CD4-positive, alpha-beta T cell treated with Interleukin-10 for 1 hour (primary cell): ENCODE measurements around the gene C10orf90.

Source experiments
- DNase-seq: peaks from one replicate; pipeline ENCODE4 v3.0.0-alpha.2; 2020

C10orf90 gene

GRCh38 chr10:126409821-126410220 is 260.7 kb downstream of the C10orf90 start:
- no peak for DNase-seq

- no peak for DNase-seq
Measured at GRCh38 chr10:126408953-126409641, 261.4 kb downstream of the C10orf90 start.

GRCh38 chr10:126407831-126408230 is 262.7 kb downstream of the C10orf90 start:
- DNase-seq: no peak

DNA sequence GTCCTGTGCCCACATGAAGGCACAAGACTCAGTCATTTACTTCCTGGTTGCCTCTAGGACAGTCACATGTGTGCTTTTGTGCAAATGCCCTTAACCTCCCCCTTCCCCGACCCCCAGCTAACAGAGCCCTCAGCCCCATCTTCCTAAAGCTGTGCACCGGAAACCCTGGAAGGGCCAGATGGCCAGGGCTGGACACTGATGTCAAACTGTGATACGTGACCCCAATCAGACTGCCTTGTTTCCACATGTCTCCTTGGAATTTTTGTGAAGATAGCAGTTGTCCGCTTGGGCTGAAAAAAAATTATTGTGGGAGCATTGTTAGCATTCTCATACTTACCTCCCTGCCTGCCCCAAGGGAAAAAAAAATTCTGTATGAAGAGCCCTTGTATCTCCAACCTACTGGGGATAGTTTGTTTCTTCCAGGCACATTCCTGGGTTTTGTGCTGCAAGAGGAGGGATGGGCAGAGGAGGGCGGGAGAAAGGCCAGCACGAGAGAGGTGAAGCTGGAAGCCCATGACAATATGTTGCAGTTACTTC is 265.2 kb downstream of the C10orf90 start:
- no peak for DNase-seq

DNA sequence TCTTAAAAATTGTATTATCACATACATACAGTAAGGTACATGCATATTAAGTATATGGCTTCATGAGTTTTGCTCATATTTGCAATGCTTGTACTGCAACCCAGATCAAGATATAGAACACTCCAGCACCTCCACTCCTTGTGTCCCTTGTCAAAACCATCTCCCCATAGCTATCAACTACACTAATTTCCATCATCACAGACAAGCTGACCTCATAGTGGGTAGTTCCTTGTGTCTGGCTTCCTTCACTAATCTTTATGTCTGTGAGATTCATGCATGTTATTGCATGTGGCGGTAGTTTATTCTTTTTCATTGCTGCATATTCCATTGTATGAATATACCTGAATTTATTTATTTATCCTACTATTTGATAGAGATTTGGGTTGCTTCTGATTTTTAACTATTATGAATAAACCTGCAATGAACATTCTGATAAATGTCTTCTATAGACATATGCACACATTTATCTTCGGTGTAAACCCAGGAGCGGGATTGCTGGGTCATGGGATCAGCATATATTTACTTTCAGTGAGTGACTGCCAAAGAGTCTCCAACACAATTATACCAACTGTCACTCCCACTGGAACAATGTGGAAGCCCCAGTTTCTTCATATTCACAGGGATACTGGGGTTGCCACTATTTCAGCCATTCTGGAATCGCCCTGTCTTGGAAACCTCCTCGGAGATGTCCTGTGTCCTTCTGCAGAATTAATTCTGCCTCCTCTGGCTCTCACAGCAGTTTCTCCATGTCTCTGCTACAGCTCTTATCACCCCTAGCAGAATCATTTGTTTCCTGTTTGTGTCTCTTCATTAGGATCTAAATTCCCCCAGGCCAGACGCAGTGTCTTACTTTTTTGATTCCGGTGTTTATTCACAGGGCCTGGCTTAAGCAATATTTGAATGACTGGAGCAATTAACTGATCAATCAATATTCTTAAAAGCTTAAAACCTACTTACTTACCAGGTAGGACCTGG is 267.5 kb downstream of the C10orf90 start:
- DNase-seq: no peak

DNA sequence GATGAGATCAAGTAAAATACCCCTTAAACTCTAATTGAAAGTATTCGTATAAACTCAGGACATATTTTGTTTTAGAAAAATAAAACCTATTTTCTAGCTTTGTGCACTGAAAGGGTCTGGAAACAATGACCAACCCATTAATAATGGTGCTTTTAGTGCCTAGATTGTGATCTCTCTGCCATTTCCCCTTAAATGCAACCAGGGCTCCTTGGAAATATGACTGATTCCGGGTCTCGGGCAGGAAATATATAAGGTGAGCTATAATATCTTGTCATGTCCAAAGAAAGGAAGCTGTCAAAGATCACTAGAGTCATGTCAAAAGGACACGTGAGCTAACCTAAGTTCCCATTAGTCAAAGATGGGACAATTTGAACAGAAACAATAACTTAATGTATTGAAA is 269.9 kb downstream of the C10orf90 start:
- DNase-seq: no peak

DNA sequence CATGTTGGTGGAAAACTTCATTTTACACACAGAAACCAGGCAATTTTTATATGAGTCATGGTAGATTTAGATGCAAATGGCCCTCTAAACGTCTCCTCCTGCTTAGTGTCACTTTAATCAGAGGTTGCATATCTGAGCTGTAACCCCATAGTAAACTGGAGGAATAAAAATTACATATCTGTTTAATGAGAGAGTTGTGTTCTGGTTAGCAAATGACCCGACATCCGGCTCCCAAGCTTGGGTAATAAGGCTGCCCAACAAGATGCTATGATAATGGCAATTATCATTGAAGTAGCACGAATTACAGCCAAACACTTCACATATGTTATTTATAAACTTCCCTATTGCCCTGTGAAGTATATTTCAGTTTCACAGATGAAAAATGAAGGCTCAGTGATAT is 271.6 kb downstream of the C10orf90 start:
- no peak for DNase-seq

- DNase-seq: no peak
Measured at GRCh38 chr10:126398383-126398743, 272.1 kb downstream of the C10orf90 start.

DNA sequence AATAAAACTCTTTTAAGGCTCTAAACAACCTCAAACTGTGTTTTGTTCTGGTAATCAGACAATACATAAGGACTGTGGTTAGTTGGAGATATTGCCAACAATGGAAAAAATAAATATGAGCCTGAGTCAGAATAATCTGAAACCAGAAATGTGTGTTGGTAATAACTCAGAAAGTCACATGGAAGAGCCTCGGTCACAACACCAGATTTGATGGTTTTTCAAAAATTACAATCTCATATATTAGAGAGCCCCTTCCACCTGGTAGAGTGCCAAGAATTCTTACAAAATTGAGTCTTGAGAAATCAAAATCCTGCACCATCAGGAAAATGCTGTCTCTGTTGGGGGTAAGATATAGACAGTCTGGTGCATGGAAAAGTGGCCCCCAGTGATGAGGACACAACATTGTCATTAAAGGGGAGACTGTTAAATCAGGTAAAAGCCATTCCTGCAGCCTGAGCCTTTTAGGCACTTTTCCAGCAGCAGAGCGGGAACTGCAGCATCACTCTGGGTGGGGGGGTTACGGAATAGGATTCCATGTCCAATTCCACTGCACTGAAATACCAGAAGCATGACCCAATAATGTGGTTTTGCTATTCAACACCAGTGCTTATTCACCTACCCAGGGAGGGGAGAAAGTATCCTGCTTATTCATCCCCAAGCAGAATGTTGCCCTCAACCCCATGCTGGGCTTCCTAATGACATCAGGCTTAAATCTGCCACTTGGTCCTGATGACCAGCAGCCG is 272.7 kb downstream of the C10orf90 start:
- DNase-seq: no peak

GRCh38 chr10:126397156-126397555 is 273.3 kb downstream of the C10orf90 start:
- no peak for DNase-seq

DNA sequence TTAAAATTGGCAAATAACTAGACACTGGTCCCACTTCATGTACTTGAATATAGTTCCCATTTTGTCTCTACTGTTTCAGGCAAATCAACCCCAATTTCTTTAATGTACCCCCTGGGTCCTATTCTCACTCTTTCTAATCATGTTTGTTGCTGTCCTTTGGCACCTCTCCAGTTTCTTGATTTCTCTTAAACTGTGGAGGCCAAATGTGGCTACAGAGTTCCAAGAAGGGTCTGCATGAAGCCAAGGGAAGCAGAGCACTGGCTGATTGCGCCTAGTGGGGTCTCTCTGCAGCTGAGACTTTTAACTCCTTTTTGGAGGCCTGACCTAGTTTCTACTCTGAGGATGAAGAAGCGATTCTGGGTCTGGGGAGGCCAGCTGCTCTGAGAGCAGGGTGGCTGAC is 275.5 kb downstream of the C10orf90 start:
- DNase-seq: no peak

GRCh38 chr10:126393076-126393475 is 277.4 kb downstream of the C10orf90 start:
- no peak for DNase-seq

DNA sequence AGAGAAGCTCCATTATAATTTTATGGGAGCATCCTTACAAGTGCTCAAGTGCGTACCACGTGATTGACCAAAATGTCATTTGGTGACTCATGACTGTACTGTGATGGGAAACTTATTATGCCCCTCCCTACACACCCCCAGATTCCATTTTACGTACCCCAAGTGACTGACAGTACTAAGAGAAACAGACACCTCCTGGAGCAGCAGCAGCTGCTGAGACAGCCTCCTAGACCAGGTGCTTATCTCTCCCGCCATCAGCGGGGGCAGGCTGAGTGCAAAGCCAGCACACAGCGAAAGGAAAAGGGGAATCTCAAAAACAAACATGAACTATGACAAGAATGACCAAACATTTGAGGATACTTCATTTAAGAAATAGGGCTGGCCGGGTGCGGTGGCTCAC is 278.0 kb downstream of the C10orf90 start:
- no peak for DNase-seq

DNA sequence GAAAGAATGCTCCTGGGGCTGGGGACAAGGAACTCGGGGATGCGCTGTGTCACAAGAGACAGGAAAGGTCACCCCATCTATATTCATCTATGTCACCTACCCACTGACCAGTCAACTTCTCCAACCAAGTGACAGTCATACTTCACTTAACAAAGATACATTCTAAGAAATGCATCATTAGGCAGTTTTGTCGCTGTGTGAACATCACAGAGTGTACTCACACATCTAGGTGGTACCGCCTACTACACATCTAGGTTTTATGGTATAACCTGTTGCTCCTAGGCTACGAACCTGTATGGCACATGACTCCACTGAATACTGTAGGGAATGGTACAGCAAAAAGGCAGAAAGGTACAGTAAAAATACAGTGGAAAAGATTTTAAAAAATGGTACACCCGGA is 278.4 kb downstream of the C10orf90 start:
- no peak for DNase-seq

- DNase-seq: no peak
Measured at GRCh38 chr10:126391192-126391885, 279.2 kb downstream of the C10orf90 start.

GRCh38 chr10:126390324-126390723 is 280.2 kb downstream of the C10orf90 start:
- no peak for DNase-seq

DNA sequence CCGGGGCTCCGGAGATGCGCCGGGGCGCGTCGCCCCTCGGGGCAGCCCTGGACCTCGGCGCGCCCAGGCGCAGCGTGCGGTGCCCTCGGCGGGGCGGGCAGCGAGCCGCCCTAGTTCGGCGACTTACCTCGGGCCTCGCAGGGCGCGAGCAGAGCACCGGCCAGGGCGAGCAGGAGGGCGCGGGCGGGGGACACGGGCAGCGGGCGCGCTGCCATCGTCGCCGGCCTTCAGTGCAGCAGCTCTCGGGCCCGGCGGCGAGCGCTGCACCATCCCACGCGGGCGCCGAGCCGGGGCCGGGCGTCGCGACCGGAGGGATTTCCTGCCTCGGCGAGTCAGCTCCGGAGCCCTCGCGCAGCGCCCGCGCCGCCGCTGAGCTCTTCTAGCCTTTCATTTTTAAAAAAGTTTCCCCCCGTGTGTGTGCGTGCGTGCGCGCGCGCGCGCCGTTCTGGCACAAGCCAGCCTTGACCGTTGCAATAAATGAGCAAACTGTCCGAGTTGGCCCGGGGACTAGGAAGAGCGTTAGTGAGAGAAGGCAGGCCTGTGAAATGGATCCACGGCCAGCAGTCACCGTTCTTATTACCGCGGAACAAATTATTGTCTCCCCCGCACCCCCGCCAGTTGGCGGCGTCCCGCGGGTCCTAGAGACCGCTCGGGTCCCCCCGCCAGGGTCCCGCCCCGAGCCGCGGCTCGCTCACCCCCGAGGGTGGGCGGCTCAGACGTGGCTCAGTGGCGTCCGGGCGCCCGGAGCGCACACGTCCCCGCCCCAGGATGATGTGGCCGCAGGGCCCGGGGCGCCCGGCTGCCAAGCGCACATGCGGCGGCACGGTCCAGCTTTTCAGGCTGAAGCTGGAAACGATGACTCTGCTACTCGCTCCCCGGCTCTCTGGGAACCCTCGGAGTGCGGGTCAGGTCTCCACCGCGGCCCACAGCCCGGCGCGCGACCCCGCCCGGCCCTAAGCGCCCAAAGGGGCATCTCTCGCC is 282.3 kb downstream of the C10orf90 start, which contains the start of gene ADAM12:
TSS of gene ADAM12 (minus strand) at position 547 of the 981 bp plus-strand sequence. CDS start at position 215, 332 bp downstream.
- no peak for DNase-seq

DNA sequence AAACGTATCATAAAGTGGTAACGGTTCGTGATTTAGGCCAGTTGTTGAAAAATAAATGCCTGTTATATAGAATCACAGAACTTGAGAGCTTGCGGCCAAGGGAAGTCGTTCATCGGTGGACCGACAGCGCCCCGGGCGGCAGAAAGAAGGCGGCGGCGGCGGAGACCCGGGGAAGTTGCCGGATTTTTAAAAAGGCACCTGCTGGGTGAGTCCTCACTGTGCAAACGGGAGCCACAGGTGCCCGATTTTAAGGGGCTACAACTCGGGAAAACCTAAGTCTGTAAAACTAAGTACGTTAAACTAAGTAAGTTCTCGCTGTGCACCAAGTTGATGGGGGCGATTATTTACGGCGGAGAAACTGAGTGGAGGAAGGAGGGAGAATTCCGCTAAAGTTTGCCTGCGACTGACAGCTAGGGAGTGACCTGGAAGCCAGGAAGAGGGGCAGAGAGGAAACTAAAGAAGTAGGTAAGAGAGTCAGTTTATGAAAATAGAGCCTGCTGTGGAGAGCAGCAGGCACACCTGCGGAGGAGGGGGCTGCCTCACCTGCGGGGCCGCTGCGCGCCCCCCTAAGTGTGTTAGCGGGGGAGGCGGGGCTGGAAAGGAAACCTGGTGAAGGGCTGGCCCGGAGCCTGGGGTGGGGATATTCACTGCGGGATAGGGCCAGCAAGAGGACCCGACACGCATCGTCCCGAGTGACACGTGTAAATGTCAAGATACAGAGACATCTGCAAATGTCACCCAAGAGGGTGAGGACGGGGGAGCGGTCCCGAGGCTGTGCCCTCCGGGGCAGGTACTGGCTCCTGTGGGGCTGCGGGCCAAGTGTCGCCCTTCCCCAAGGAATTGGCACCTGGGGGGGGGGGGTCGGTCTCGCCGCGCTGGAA is 283.2 kb downstream of the C10orf90 start:
- DNase-seq: peak; percentile 22

DNA sequence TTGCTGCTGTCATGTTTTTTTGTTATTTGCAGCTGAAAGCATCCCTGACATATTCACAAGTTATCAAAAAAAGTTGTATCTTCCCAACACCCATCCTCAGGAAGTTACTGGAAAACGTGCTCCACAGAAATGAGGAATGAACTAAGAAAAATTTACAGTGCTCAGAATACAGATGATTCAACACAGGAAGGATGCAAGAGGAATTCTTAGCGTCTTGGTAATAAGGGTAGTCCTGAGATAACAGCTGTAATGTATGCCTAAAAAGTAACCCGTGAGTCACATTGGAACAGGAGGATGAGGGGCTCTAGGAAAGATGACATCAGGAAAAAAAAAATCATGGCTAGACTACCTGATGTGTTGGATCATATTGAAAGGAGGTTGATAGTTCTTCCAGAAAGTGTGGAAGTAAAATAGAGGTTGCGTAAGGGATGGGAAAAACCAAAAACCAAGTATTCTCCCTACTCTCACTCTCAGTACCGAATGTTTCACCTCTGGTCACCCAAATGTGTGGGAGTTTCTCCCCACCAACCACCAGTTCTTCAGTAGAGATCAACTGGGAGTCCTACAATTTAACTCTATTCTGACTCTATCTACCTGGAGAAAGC is 286.1 kb downstream of the C10orf90 start:
- DNase-seq: no peak
